CD8-positive, alpha-beta memory T cell (primary cell): ENCODE data around the gene MACIR. TPM values are rescaled to one million over a fixed set of nuclear protein-coding genes. Genes with fewer than 3 reads are reported as not detected.
A peak's percentile ranks its signal among the peaks of the same experiment; 100 is the strongest.

Experiments
- CTCF ChIA-PET: fragments of 350-600 bp; sonication (Branson Sonifier 250); formaldehyde crosslinking; loops from one replicate; lab custom pipeline; 2021; ENCODE audit warnings: antibody characterized with exemption; lab: Charles Lee
- POLR2A ChIA-PET: fragments of 350-600 bp; sonication (Branson Sonifier 250); formaldehyde crosslinking; loops from one replicate; lab custom pipeline; 2021; ENCODE audit warnings: antibody characterized with exemption; lab: Charles Lee
- DNase-seq, 5 donors: peaks; one replicate each; pipeline versions ENCODE4 v3.0.0 to v3.0.0-alpha.2; 2020 to 2022; ENCODE audit warnings: mixed read lengths in 1 of 5
- H3K27ac ChIP-seq: one replicate; pipeline ENCODE4 v1.7.0; 2013; ENCODE audit warnings: low read depth, mild to moderate bottlenecking, low read length, moderate library complexity
- H3K27me3 ChIP-seq: 2 replicates; pipeline ENCODE4 v1.7.0; 2013; ENCODE audit warnings: low read length, mild to moderate bottlenecking; ENCODE audit not compliant: insufficient read depth, poor library complexity, severe bottlenecking
- H3K36me3 ChIP-seq: 2 replicates; pipeline ENCODE4 v1.7.0; 2013; ENCODE audit warnings: mild to moderate bottlenecking, low read length, moderate library complexity; ENCODE audit not compliant: insufficient read depth
- H3K4me1 ChIP-seq: 2 replicates; pipeline ENCODE4 v1.7.0; 2013; ENCODE audit warnings: mild to moderate bottlenecking, low read length, moderate library complexity; ENCODE audit not compliant: insufficient read depth
- H3K4me3 ChIP-seq: 2 replicates; pipeline ENCODE4 v1.7.0; 2013; ENCODE audit warnings: mild to moderate bottlenecking, low read length
- H3K9me3 ChIP-seq: 2 replicates; pipeline ENCODE4 v1.7.0; 2013; ENCODE audit warnings: mild to moderate bottlenecking, low read length
- H3K27ac Mint-ChIP-seq, 8 donors: one replicate each; pipeline ENCODE4 v1.8.0; 2020 to 2021; ENCODE audit warnings: mixed read lengths in 8 of 8, mild to moderate bottlenecking in 6 of 8, inconsistent platforms in 3 of 8, moderate library complexity in 3 of 8
- H3K27me3 Mint-ChIP-seq, 2 donors: one replicate each; pipeline ENCODE4 v1.8.0; 2020 to 2021; ENCODE audit warnings: mixed read lengths in 2 of 2, mild to moderate bottlenecking in 1 of 2, moderate library complexity in 1 of 2
- H3K36me3 Mint-ChIP-seq, 3 donors: one replicate each; pipeline ENCODE4 v1.8.0; 2020 to 2021; ENCODE audit warnings: mixed read lengths in 3 of 3, inconsistent platforms in 1 of 3, mild to moderate bottlenecking in 1 of 3
- H3K4me1 Mint-ChIP-seq, 3 donors: one replicate each; pipeline ENCODE4 v1.8.0; 2020 to 2021; ENCODE audit warnings: mixed read lengths in 3 of 3, inconsistent platforms in 1 of 3, mild to moderate bottlenecking in 1 of 3
- H3K4me3 Mint-ChIP-seq, 7 donors: one replicate each; pipeline ENCODE4 v1.8.0; 2020 to 2021; ENCODE audit warnings: mixed read lengths in 7 of 7, mild to moderate bottlenecking in 6 of 7, moderate library complexity in 4 of 7, inconsistent platforms in 2 of 7
- H3K9me3 Mint-ChIP-seq, 5 donors: one replicate each; pipeline ENCODE4 v1.8.0; 2020 to 2022; ENCODE audit warnings: mixed read lengths in 5 of 5, mild to moderate bottlenecking in 3 of 5, moderate library complexity in 2 of 5, inconsistent platforms in 1 of 5
- polyA plus RNA-seq: library from polyadenylated mRNA; unstranded; fragments of 300-500 nt; fragmentation: Illumina TruSeq; gene quantifications from one replicate; pipeline ENCODE4 v1.2.3, GENCODE V29; 2021
- total RNA-seq, 2 experiments: library from RNA; stranded (reverse); gene quantifications; one replicate each; pipeline ENCODE4 v1.2.3, GENCODE V29; 2021

MACIR gene
- total and polyA plus RNA-seq, 3 experiments from 2014 or later: 2.8 to 10.5 (median 9.9) TPM

DNA sequence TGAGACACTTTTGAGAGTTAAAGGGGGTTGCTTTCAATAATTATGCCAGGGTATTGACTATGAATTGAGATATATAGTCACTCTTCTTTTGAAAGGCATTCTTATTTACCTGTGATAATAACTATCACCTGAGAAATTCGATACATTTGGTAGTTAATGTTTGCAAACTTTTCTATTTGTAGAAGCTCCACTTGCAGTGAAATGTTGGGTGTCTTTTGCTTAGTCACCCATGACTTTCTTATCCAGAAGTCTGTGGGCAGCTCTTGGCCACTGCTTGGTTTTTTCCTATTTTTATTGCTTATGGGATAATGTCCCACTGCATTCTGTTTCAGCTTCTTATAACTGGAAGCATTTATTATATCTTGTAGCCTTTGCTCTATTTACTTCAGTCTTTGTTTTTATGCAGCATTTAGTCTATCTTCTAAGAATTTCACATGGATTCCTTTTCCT is 3.9 kb downstream of the MACIR start:
- Histone ChIP-seq H3K36me3 (no peaks in the 10 kb centered on the region), H3K27ac (peak overlapping the region; percentile 17), H3K4me1 (peaks cover 4% of the 10 kb centered on the region), H3K4me3 (no peak overlapping the region), H3K27me3 (no peaks in the 10 kb centered on the region), H3K9me3 (no peaks in the 10 kb centered on the region)
- Mint-ChIP-seq H3K27me3 (peaks cover 0 to 2% of the 10 kb centered on the region in 2 donors), H3K4me3 (peak overlapping the region in 1 of 7 donors; percentile 58), H3K27ac (no peak overlapping the region), H3K9me3 (no peaks in the 10 kb centered on the region), H3K4me1 (peaks cover 15 to 32% (median 24%) of the 10 kb centered on the region in 3 donors), H3K36me3 (peaks cover 0 to 2% (median 0%) of the 10 kb centered on the region in 3 donors)
- ChIA-PET CTCF (interaction anchor here (1.6 kb wide), 1 partner anchor 10 kb away, joined by 4 read pairs; no protein-coding TSS in a partner anchor), POLR2A (interaction anchor here (0.6 kb wide), 1 partner anchor 9 kb away, joined by 6 read pairs; no protein-coding TSS in a partner anchor)
- DNase-seq: no peak

- Mint-ChIP-seq H3K36me3 (peaks cover 0 to 4% (median 2%) of the 10 kb centered on the region in 3 donors), H3K27me3 (peaks cover 0 to 2% of the 10 kb centered on the region in 2 donors), H3K9me3 (no peaks in the 10 kb centered on the region), H3K4me3 (peak overlapping the region in 1 of 7 donors; percentile 10), H3K4me1 (peaks cover 15 to 28% (median 24%) of the 10 kb centered on the region in 3 donors), H3K27ac (no peak overlapping the region)
- DNase-seq: no peak
- ChIA-PET POLR2A (interaction anchor here (0.6 kb wide), 1 partner anchor 9 kb away, joined by 6 read pairs; no protein-coding TSS in a partner anchor), CTCF (interaction anchor here (1.6 kb wide), 1 partner anchor 9 kb away, joined by 4 read pairs; no protein-coding TSS in a partner anchor)
- Histone ChIP-seq H3K9me3 (no peaks in the 10 kb centered on the region), H3K27me3 (no peaks in the 10 kb centered on the region), H3K27ac (no peak overlapping the region), H3K36me3 (no peaks in the 10 kb centered on the region), H3K4me1 (no peaks in the 10 kb centered on the region), H3K4me3 (no peak overlapping the region)
Measured at GRCh38 chr5:103263054-103263453, 4.5 kb downstream of the MACIR start.

DNA sequence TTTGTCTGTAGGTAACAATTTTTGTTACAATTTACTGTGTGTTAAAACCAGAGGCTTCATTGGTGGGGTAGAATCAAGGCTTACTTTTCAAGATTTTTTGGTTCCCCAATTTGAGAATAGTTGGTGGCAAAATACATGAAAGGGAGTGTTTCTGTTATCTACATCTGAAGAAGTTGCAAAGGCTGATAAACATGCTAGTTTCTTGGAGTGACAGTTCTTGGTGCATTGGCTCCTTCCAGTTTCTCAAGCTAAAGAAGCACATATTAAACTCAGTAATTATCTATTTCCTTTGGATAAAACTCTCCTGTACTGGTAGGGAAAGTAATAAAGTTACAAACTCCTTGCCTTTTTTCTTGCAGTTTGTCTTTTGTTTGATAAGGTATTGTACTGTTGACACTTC is 5.9 kb downstream of the MACIR start:
- no peaks in the 10 kb centered on the region for H3K9me3 ChIP-seq
- no peaks in the 10 kb centered on the region for H3K27me3 ChIP-seq
- Mint-ChIP-seq H3K4me3 (no peak overlapping the region), H3K9me3 (no peaks in the 10 kb centered on the region), H3K27ac (no peak overlapping the region), H3K4me1 (peaks cover 13 to 25% (median 25%) of the 10 kb centered on the region in 3 donors), H3K36me3 (peaks cover 0 to 7% (median 1%) of the 10 kb centered on the region in 3 donors), H3K27me3 (peaks cover 0 to 2% of the 10 kb centered on the region in 2 donors)
- no peak overlapping the region for H3K4me3 ChIP-seq
- DNase-seq: no peak
- H3K36me3 ChIP-seq: no peaks in the 10 kb centered on the region
- no peak overlapping the region for H3K27ac ChIP-seq
- ChIA-PET POLR2A (no interaction called here), CTCF (no interaction called here)
- no peaks in the 10 kb centered on the region for H3K4me1 ChIP-seq

GRCh38 chr5:103270581-103270980 is 12.0 kb downstream of the MACIR start:
- Histone ChIP-seq H3K9me3 (no peaks in the 10 kb centered on the region), H3K4me1 (no peaks in the 10 kb centered on the region), H3K27ac (no peak overlapping the region), H3K4me3 (no peak overlapping the region), H3K27me3 (no peaks in the 10 kb centered on the region), H3K36me3 (no peaks in the 10 kb centered on the region)
- CTCF ChIA-PET: interaction anchor here (1.6 kb wide), 1 partner anchor 12 kb away, joined by 5 read pairs; the partner anchor contains the start of gene MACIR
- Mint-ChIP-seq H3K27ac (peak overlapping the region in 1 of 8 donors; percentile 24), H3K36me3 (peaks cover 0 to 7% (median 3%) of the 10 kb centered on the region in 3 donors), H3K4me3 (peak overlapping the region in 1 of 7 donors; percentile 10), H3K4me1 (peaks cover 12 to 26% (median 24%) of the 10 kb centered on the region in 3 donors), H3K27me3 (no peaks in the 10 kb centered on the region), H3K9me3 (no peaks in the 10 kb centered on the region)
- POLR2A ChIA-PET: no interaction called here
- no peak for DNase-seq

GRCh38 chr5:103271570-103272289 is 13.2 kb downstream of the MACIR start:
- DNase-seq: no peak
- Mint-ChIP-seq H3K36me3 (peaks cover 5 to 14% (median 14%) of the 10 kb centered on the region in 3 donors), H3K27me3 (no peaks in the 10 kb centered on the region), H3K4me1 (peaks cover 12 to 26% (median 24%) of the 10 kb centered on the region in 3 donors), H3K4me3 (peak overlapping the region in 5 of 7 donors; percentile 45 to 77 (median 58)), H3K9me3 (no peaks in the 10 kb centered on the region), H3K27ac (peak overlapping the region in 3 of 8 donors; percentile 7 to 78 (median 59))
- no peak overlapping the region for H3K27ac ChIP-seq
- no peaks in the 10 kb centered on the region for H3K36me3 ChIP-seq
- no peaks in the 10 kb centered on the region for H3K4me1 ChIP-seq
- POLR2A ChIA-PET: interaction anchor here (0.6 kb wide), 1 partner anchor 9 kb away, joined by 6 read pairs; no protein-coding TSS in a partner anchor
- no peaks in the 10 kb centered on the region for H3K27me3 ChIP-seq
- H3K4me3 ChIP-seq: no peak overlapping the region
- CTCF ChIA-PET: interaction anchor here (1.5 to 1.6 kb wide), 2 partner anchors 9 to 12 kb away, joined by 4 read pairs; no protein-coding TSS in a partner anchor
- no peaks in the 10 kb centered on the region for H3K9me3 ChIP-seq

DNA sequence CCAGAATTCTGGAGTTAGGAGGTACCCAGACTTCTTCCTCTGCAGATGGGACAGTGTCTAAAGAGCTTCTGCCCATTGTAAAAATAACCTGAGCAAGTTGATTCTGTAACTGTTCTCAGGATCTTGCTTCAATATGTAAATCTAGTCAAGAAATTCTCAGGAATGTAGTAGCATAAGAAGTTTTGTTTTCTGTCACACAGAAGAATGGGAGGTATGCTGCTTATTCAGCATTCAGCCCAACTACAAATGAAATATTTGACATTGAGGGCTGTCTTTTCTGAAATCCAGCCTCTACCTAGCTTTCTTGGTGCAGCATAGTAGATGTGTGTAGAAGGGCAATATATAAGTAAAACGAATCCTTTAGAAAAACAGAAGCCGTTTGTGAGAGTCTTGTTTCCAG is 13.8 kb downstream of the MACIR start:
- Histone ChIP-seq H3K4me1 (no peaks in the 10 kb centered on the region), H3K27ac (no peak overlapping the region), H3K4me3 (no peak overlapping the region), H3K9me3 (no peaks in the 10 kb centered on the region), H3K27me3 (no peaks in the 10 kb centered on the region), H3K36me3 (no peaks in the 10 kb centered on the region)
- no peaks in the 10 kb centered on the region for H3K27me3 Mint-ChIP-seq
- peaks cover 5 to 15% (median 14%) of the 10 kb centered on the region in 3 donors for H3K36me3 Mint-ChIP-seq
- CTCF ChIA-PET: interaction anchor here (1.4 to 1.6 kb wide), 3 partner anchors 9 to 12 kb away, joined by 3 to 4 read pairs (median 4); no protein-coding TSS in a partner anchor
- POLR2A ChIA-PET: interaction anchor here (0.6 kb wide), 1 partner anchor 10 kb away, joined by 6 read pairs; no protein-coding TSS in a partner anchor
- H3K27ac Mint-ChIP-seq: no peak overlapping the region
- peaks cover 12 to 26% (median 24%) of the 10 kb centered on the region in 3 donors for H3K4me1 Mint-ChIP-seq
- H3K9me3 Mint-ChIP-seq: no peaks in the 10 kb centered on the region
- no peak for DNase-seq
- no peak overlapping the region for H3K4me3 Mint-ChIP-seq

GRCh38 chr5:103273952-103274351 is 15.4 kb downstream of the MACIR start:
- H3K27me3 ChIP-seq: no peaks in the 10 kb centered on the region
- no peak for DNase-seq
- ChIA-PET CTCF (interaction anchor here (1.6 to 2.1 kb wide), 3 partner anchors 13 to 16 kb away, joined by 3 to 5 read pairs (median 4); partner anchors contain the start of gene MACIR), POLR2A (no interaction called here)
- no peaks in the 10 kb centered on the region for H3K36me3 ChIP-seq
- H3K27ac Mint-ChIP-seq: no peak overlapping the region
- no peaks in the 10 kb centered on the region for H3K9me3 Mint-ChIP-seq
- H3K4me1 ChIP-seq: no peaks in the 10 kb centered on the region
- no peak overlapping the region for H3K4me3 Mint-ChIP-seq
- H3K4me3 ChIP-seq: no peak overlapping the region
- H3K4me1 Mint-ChIP-seq: peaks cover 12 to 26% (median 24%) of the 10 kb centered on the region in 3 donors
- H3K9me3 ChIP-seq: no peaks in the 10 kb centered on the region
- H3K27me3 Mint-ChIP-seq: no peaks in the 10 kb centered on the region
- H3K36me3 Mint-ChIP-seq: peaks cover 5 to 15% (median 7%) of the 10 kb centered on the region in 3 donors
- H3K27ac ChIP-seq: no peak overlapping the region
